HUES6 (cell line): ENCODE results near the gene KLHDC8B.

Source experiments
- H3K27ac ChIP-seq: 2 replicates; pipeline ENCODE4 v1.7.0; 2013; ENCODE audit warnings: low read depth, mild to moderate bottlenecking, low read length, inconsistent platforms
- H3K27me3 ChIP-seq: 2 replicates; pipeline ENCODE4 v1.6.1; 2013; ENCODE audit warnings: low read length; ENCODE audit not compliant: control insufficient read depth, insufficient read depth
- H3K36me3 ChIP-seq: 2 replicates; pipeline ENCODE4 v1.6.1; 2013; ENCODE audit warnings: low read length; ENCODE audit not compliant: control insufficient read depth, insufficient read depth
- H3K4me1 ChIP-seq: 2 replicates; pipeline ENCODE4 v1.6.1; 2013; ENCODE audit warnings: low read length; ENCODE audit not compliant: control insufficient read depth, insufficient read depth
- H3K4me3 ChIP-seq: 2 replicates; pipeline ENCODE4 v1.5.1; 2013; ENCODE audit warnings: low read depth, low read length
- H3K9ac ChIP-seq: one replicate; pipeline ENCODE4 v1.6.1; 2013; ENCODE audit warnings: mild to moderate bottlenecking, low read length
- H3K9me3 ChIP-seq: 2 replicates; pipeline ENCODE4 v1.6.1; 2013; ENCODE audit warnings: low read depth, low read length; ENCODE audit not compliant: control insufficient read depth, insufficient read depth

The KLHDC8B gene

GRCh38 chr3:49171775-49172500 is 540 bp downstream of the KLHDC8B start:
- Histone ChIP-seq H3K27me3 (peaks cover 16% of the 10 kb centered on the region; the same call in 1 of the 2 replicates), H3K9ac (peak overlapping the region; percentile 45), H3K27ac (no peak overlapping the region; the same call in 1 of the 2 replicates), H3K4me3 (peak overlapping the region; percentile 94), H3K9me3 (no peaks in the 10 kb centered on the region), H3K4me1 (peaks cover 31% of the 10 kb centered on the region), H3K36me3 (peaks cover 7% of the 10 kb centered on the region; the same call in 1 of the 2 replicates)

- peak overlapping the region; percentile 36 for H3K9ac ChIP-seq
- H3K27ac ChIP-seq: no peak overlapping the region
- H3K9me3 ChIP-seq: no peaks in the 10 kb centered on the region
- peaks cover 31% of the 10 kb centered on the region for H3K4me1 ChIP-seq
- 0 out of 2 replicates have a peak, but pooled peaks cover 11% of the 10 kb centered on the region for H3K27me3 ChIP-seq
- peak overlapping the region; percentile 94; the same call in 1 of the 2 replicates for H3K4me3 ChIP-seq
- peaks cover 7% of the 10 kb centered on the region; the same call in 1 of the 2 replicates for H3K36me3 ChIP-seq
Observed at GRCh38 chr3:49172551-49173041, 1.2 kb downstream of the KLHDC8B start.

GRCh38 chr3:49173116-49173791 is 1.9 kb downstream of the KLHDC8B start:
- no peak overlapping the region; the same call in 1 of the 2 replicates for H3K27ac ChIP-seq
- peaks cover 31% of the 10 kb centered on the region for H3K4me1 ChIP-seq
- peaks cover 7% of the 10 kb centered on the region; the same call in 1 of the 2 replicates for H3K36me3 ChIP-seq
- H3K9me3 ChIP-seq: no peaks in the 10 kb centered on the region
- peak overlapping the region; percentile 46 for H3K9ac ChIP-seq
- H3K4me3 ChIP-seq: peak overlapping the region; percentile 94; the same call in 1 of the 2 replicates
- H3K27me3 ChIP-seq: 0 out of 2 replicates have a peak, but pooled peaks cover 5% of the 10 kb centered on the region

DNA sequence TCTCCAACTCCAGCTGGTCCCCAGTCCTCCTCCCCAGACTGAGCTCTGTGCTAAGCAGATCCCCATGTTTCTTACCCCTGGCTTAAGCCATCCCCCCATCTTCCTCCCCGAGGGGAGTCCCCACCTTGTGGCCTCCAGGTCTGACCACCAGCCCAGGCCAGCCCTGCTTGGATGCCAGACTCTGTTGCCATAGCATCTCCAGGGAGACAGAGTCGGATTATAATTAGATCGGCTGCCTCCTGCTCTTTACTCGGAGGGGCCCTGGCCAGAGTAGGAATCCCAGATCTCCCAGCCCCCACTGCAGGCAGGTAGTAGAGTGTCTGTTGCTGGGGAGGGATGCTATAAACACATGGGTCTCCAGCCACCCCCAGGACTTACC is 2.4 kb downstream of the KLHDC8B start:
- peaks cover 7% of the 10 kb centered on the region; the same call in 1 of the 2 replicates for H3K36me3 ChIP-seq
- H3K27ac ChIP-seq: no peak overlapping the region
- peaks cover 31% of the 10 kb centered on the region for H3K4me1 ChIP-seq
- H3K27me3 ChIP-seq: 0 out of 2 replicates have a peak, but pooled peaks cover 5% of the 10 kb centered on the region
- no peaks in the 10 kb centered on the region for H3K9me3 ChIP-seq
- H3K9ac ChIP-seq: peak overlapping the region; percentile 46
- H3K4me3 ChIP-seq: peak overlapping the region; percentile 94; the same call in 1 of the 2 replicates

- Histone ChIP-seq H3K9ac (peak overlapping the region; percentile 46), H3K27ac (no peak overlapping the region), H3K4me3 (no peak overlapping the region), H3K9me3 (no peaks in the 10 kb centered on the region), H3K27me3 (0 out of 2 replicates have a peak, but pooled peaks cover 5% of the 10 kb centered on the region), H3K4me1 (peaks cover 31% of the 10 kb centered on the region), H3K36me3 (peaks cover 7% of the 10 kb centered on the region; the same call in 1 of the 2 replicates)
Observed at GRCh38 chr3:49174397-49174985, 3.1 kb downstream of the KLHDC8B start.

- Histone ChIP-seq H3K36me3 (peaks cover 7% of the 10 kb centered on the region; the same call in 1 of the 2 replicates), H3K4me1 (peaks cover 31% of the 10 kb centered on the region), H3K27me3 (0 out of 2 replicates have a peak, but pooled peaks cover 5% of the 10 kb centered on the region), H3K4me3 (no peak overlapping the region), H3K9me3 (no peaks in the 10 kb centered on the region), H3K27ac (no peak overlapping the region), H3K9ac (no peak overlapping the region)
Observed at GRCh38 chr3:49175530-49175929, 4.1 kb downstream of the KLHDC8B start.

GRCh38 chr3:49177073-49177472 is 5.7 kb downstream of the KLHDC8B start:
- H3K4me1 ChIP-seq: peaks cover 23% of the 10 kb centered on the region
- H3K27ac ChIP-seq: no peak overlapping the region

GRCh38 chr3:49180116-49180515 is 8.7 kb downstream of the KLHDC8B start:
- Histone ChIP-seq H3K9me3 (peaks cover 4% of the 10 kb centered on the region; the same call in 1 of the 2 replicates), H3K4me3 (no peak overlapping the region), H3K27me3 (no peaks in the 10 kb centered on the region), H3K9ac (no peak overlapping the region), H3K27ac (no peak overlapping the region), H3K36me3 (peaks cover 6% of the 10 kb centered on the region; the same call in 1 of the 2 replicates), H3K4me1 (no peaks in the 10 kb centered on the region)

More at GRCh38 chr3:49177073-49177472, 5.7 kb downstream of the KLHDC8B start:
- Histone ChIP-seq H3K4me3 (no peak overlapping the region), H3K36me3 (peaks cover 7% of the 10 kb centered on the region; the same call in 1 of the 2 replicates), H3K9ac (no peak overlapping the region), H3K9me3 (no peaks in the 10 kb centered on the region), H3K27me3 (0 out of 2 replicates have a peak, but pooled peaks cover 1% of the 10 kb centered on the region)

- Histone ChIP-seq H3K9ac (no peak overlapping the region), H3K4me3 (no peak overlapping the region)
Observed at GRCh38 chr3:49181351-49181750, 10.0 kb downstream of the KLHDC8B start.

DNA sequence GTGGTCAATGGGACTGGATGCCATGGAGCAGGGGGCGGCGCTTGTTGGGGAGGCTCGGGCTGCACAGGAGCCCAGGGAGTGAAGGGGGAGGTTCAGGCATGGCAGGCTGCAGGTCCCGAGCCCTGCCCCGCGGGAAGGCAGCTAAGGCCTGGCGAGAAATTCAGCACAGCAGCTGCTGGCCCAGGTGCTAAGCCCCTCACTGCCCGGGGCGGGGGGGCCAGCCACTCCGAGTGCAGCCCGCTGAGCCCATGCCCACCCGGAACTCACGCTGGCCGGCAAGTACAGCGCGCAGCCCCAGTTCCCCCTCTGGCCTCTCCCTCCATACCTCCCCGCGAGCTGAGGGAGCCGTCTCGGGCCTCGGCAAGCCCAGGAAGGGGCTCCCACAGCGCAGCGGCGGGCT is 11.3 kb downstream of the KLHDC8B start:
- H3K9ac ChIP-seq: no peak overlapping the region
- H3K9me3 ChIP-seq: peaks cover 4% of the 10 kb centered on the region; the same call in 1 of the 2 replicates
- no peaks in the 10 kb centered on the region for H3K27me3 ChIP-seq
- no peaks in the 10 kb centered on the region for H3K4me1 ChIP-seq
- H3K36me3 ChIP-seq: no peaks in the 10 kb centered on the region
- H3K4me3 ChIP-seq: no peak overlapping the region
- H3K27ac ChIP-seq: no peak overlapping the region

More at GRCh38 chr3:49181351-49181750, 10.0 kb downstream of the KLHDC8B start:
- H3K36me3 ChIP-seq: no peaks in the 10 kb centered on the region
- H3K9me3 ChIP-seq: peaks cover 4% of the 10 kb centered on the region; the same call in 1 of the 2 replicates
- no peaks in the 10 kb centered on the region for H3K4me1 ChIP-seq
- H3K27ac ChIP-seq: no peak overlapping the region
- H3K27me3 ChIP-seq: no peaks in the 10 kb centered on the region
